GM19467 (cell line): ENCODE data around the gene PIGH.
"Not testable (repeated sequence)": the region's sequence is repeated elsewhere in the genome, so short reads cannot be mapped to it uniquely, and the experiment has no call there.

Experiments used
- ATAC-seq: cut with Tn5 transposase; IDR thresholded peaks from one replicate; pipeline ENCODE4 v1.9.1; 2021; ENCODE audit warnings: mild to moderate bottlenecking, moderate library complexity; ENCODE audit not compliant: unreplicated experiment

PIGH gene

GRCh38 chr14:67555518-67556090, 44.5 kb downstream of the PIGH start:
- no peak for ATAC-seq

- ATAC-seq: no peak
These were observed 45.7 kb downstream of the PIGH start for GRCh38 chr14:67554341-67554740.

- no peak for ATAC-seq
These were observed 46.5 kb downstream of the PIGH start for GRCh38 chr14:67553547-67553946.

- no peak for ATAC-seq
These were observed 48.1 kb downstream of the PIGH start for GRCh38 chr14:67551940-67552339.

GRCh38 chr14:67551123-67551522, 48.9 kb downstream of the PIGH start:
- ATAC-seq: no peak

- no peak for ATAC-seq
These were observed 50.3 kb downstream of the PIGH start for GRCh38 chr14:67549734-67550133.

- no peak for ATAC-seq
These were observed 52.8 kb downstream of the PIGH start for GRCh38 chr14:67547224-67547780.

GRCh38 chr14:67544590-67544989, 55.5 kb downstream of the PIGH start:
- ATAC-seq: no peak

- not testable (repeated sequence) for ATAC-seq
These were observed 57.4 kb downstream of the PIGH start for GRCh38 chr14:67542620-67543019.

- ATAC-seq: no peak
These were observed 58.4 kb downstream of the PIGH start for GRCh38 chr14:67541448-67542387.
